Trophoblast cell (in vitro differentiated cells and primary cell): Measurements from ENCODE around the gene EFHC1.

ENCODE experiments used
- DNase-seq, 2 donors: peaks; one replicate each; pipeline ENCODE4 v3.0.0-alpha.2; 2016
- H2AFZ ChIP-seq: 2 replicates; pipeline ENCODE4 v1.6.1; 2013; ENCODE audit warnings: low read length, moderate library complexity, mild to moderate bottlenecking; ENCODE audit not compliant: insufficient read depth, poor library complexity
- H2AK5ac ChIP-seq: 2 replicates; pipeline ENCODE4 v1.6.1; 2013; ENCODE audit warnings: mild to moderate bottlenecking, low read length
- H2BK120ac ChIP-seq: 2 replicates; pipeline ENCODE4 v1.6.1; 2013; ENCODE audit warnings: low read length, mild to moderate bottlenecking, moderate library complexity; ENCODE audit not compliant: insufficient read depth, poor library complexity
- H2BK12ac ChIP-seq: 2 replicates; pipeline ENCODE4 v1.6.1; 2013; ENCODE audit warnings: mild to moderate bottlenecking, low read length, moderate library complexity
- H2BK5ac ChIP-seq: 2 replicates; pipeline ENCODE4 v1.6.1; 2013; ENCODE audit warnings: low read length, low read depth, moderate library complexity, mild to moderate bottlenecking; ENCODE audit not compliant: poor library complexity
- H3K14ac ChIP-seq: 2 replicates; pipeline ENCODE4 v1.6.1; 2013; ENCODE audit warnings: mild to moderate bottlenecking, low read length
- H3K18ac ChIP-seq: 2 replicates; pipeline ENCODE4 v1.6.1; 2013; ENCODE audit warnings: mild to moderate bottlenecking, low read length
- H3K23ac ChIP-seq: 2 replicates; pipeline ENCODE4 v1.6.1; 2013; ENCODE audit warnings: low read length
- H3K27ac ChIP-seq: 2 replicates; pipeline ENCODE4 v1.5.1; 2013; ENCODE audit warnings: low read depth, mild to moderate bottlenecking, inconsistent platforms, low read length, moderate library complexity
- H3K27me3 ChIP-seq: 2 replicates; pipeline ENCODE4 v1.6.1; 2013; ENCODE audit warnings: inconsistent platforms, mild to moderate bottlenecking, low read length, moderate library complexity; ENCODE audit not compliant: insufficient read depth
- H3K36me3 ChIP-seq, 2 experiments: 1 replicate in 1 of 2; 2 replicates in 1 of 2; pipeline ENCODE4 v1.6.1; 2013; ENCODE audit warnings: low read length in 2 of 2, mild to moderate bottlenecking in 2 of 2, moderate library complexity in 1 of 2; ENCODE audit not compliant: insufficient read depth in 2 of 2, control insufficient read depth in 1 of 2
- H3K4ac ChIP-seq: 2 replicates; pipeline ENCODE4 v1.6.1; 2013; ENCODE audit warnings: low read depth, mild to moderate bottlenecking, low read length, moderate library complexity
- H3K4me1 ChIP-seq, 2 experiments: 1 replicate in 1 of 2; 2 replicates in 1 of 2; pipeline ENCODE4 v1.6.1; 2013; ENCODE audit warnings: low read length in 2 of 2, mild to moderate bottlenecking in 2 of 2, moderate library complexity in 1 of 2; ENCODE audit not compliant: insufficient read depth in 2 of 2, control insufficient read depth in 1 of 2
- H3K4me2 ChIP-seq: 2 replicates; pipeline ENCODE4 v1.6.1; 2013; ENCODE audit warnings: inconsistent platforms, mild to moderate bottlenecking, low read length, moderate library complexity
- H3K4me3 ChIP-seq: 2 replicates; pipeline ENCODE4 v1.5.1; 2013; ENCODE audit warnings: mild to moderate bottlenecking, low read depth, low read length, inconsistent platforms
- H3K79me1 ChIP-seq: one replicate; pipeline ENCODE4 v1.6.1; 2013; ENCODE audit warnings: low read length
- H3K79me2 ChIP-seq: 2 replicates; pipeline ENCODE4 v1.6.1; 2013; ENCODE audit warnings: low read length, mild to moderate bottlenecking; ENCODE audit not compliant: control insufficient read depth, insufficient read depth, poor library complexity
- H3K9ac ChIP-seq: 2 replicates; pipeline ENCODE4 v1.6.1; 2013; ENCODE audit warnings: mild to moderate bottlenecking, low read length
- H3K9me3 ChIP-seq: 2 replicates; pipeline ENCODE4 v1.6.1; 2013; ENCODE audit warnings: low read depth, mild to moderate bottlenecking, control low read depth, inconsistent platforms, low read length; ENCODE audit not compliant: insufficient read depth
- H4K12ac ChIP-seq: 2 replicates; pipeline ENCODE4 v1.6.1; 2013; ENCODE audit warnings: low read depth, mild to moderate bottlenecking, low read length, moderate library complexity
- H4K8ac ChIP-seq: 2 replicates; pipeline ENCODE4 v1.6.1; 2013; ENCODE audit warnings: low read depth, mild to moderate bottlenecking, low read length, moderate library complexity
- H4K91ac ChIP-seq: one replicate; pipeline ENCODE4 v1.6.1; 2013; ENCODE audit warnings: low read depth, mild to moderate bottlenecking, low read length, moderate library complexity
- WGBS: extraction: QIAGEN DNeasy Blood & Tissue Kit; methylation state at CpG from one replicate; pipeline ENCODE4 v1.1.7; 2013; ENCODE audit warnings: missing lambda C conversion rate; ENCODE audit not compliant: insufficient read length, insufficient coverage; ENCODE audit errors: extremely low coverage; 5-methylcytosine and 5-hydroxymethylcytosine counted together

The EFHC1 gene

GRCh38 chr6:52517502-52518278 is 97.5 kb downstream of the EFHC1 start:
- peaks cover 11% of the 10 kb centered on the region for H3K79me1 ChIP-seq
- no peak overlapping the region for H3K23ac ChIP-seq
- H3K4me2 ChIP-seq, result peak overlapping the region; percentile 49
- H2AK5ac ChIP-seq, result peak overlapping the region; percentile 40
- H2AFZ ChIP-seq, result peak overlapping the region; percentile 7
- H2BK120ac ChIP-seq, result peak overlapping the region; percentile 49
- peak overlapping the region; percentile 54 for H3K18ac ChIP-seq
- no peak overlapping the region for H3K4me3 ChIP-seq
- H3K4ac ChIP-seq, result no peak overlapping the region
- no peak overlapping the region for H3K9ac ChIP-seq
- peaks cover 3% of the 10 kb centered on the region for H3K79me2 ChIP-seq
- peaks cover 0 to 2% of the 10 kb centered on the region in 2 experiments for H3K36me3 ChIP-seq
- H2BK12ac ChIP-seq, result peak overlapping the region; percentile 47
- no peaks in the 10 kb centered on the region for H3K9me3 ChIP-seq
- peak overlapping the region; percentile 82 for H3K27ac ChIP-seq
- no CpG with 5 or more reads among the region's 14 CpGs for WGBS
- peak overlapping the region; percentile 67 for H4K8ac ChIP-seq
- H4K12ac ChIP-seq, result no peak overlapping the region
- no peaks in the 10 kb centered on the region for H3K27me3 ChIP-seq
- H3K4me1 ChIP-seq, result peaks cover 18 to 22% of the 10 kb centered on the region in 2 experiments
- DNase-seq, result peak; percentile 71 to 78
- peak overlapping the region; percentile 42 for H2BK5ac ChIP-seq
- peak overlapping the region; percentile 64 for H3K14ac ChIP-seq
- H4K91ac ChIP-seq, result peak overlapping the region; percentile 75

GRCh38 chr6:52518279-52518945 is 98.3 kb downstream of the EFHC1 start:
- H3K79me2 ChIP-seq, result peaks cover 3% of the 10 kb centered on the region
- DNase-seq, result no peak
- H3K23ac ChIP-seq, result no peak overlapping the region
- peak overlapping the region; percentile 47 for H2BK12ac ChIP-seq
- peak overlapping the region; percentile 54 for H3K18ac ChIP-seq
- peaks cover 18 to 22% of the 10 kb centered on the region in 2 experiments for H3K4me1 ChIP-seq
- H3K4me2 ChIP-seq, result no peak overlapping the region
- no peak overlapping the region for H3K4me3 ChIP-seq
- peak overlapping the region; percentile 40 for H2AK5ac ChIP-seq
- peak overlapping the region; percentile 67 for H4K8ac ChIP-seq
- peak overlapping the region; percentile 75 for H4K91ac ChIP-seq
- peak overlapping the region; percentile 49 for H2BK120ac ChIP-seq
- H3K9me3 ChIP-seq, result no peaks in the 10 kb centered on the region
- peaks cover 9% of the 10 kb centered on the region for H3K79me1 ChIP-seq
- no peaks in the 10 kb centered on the region for H3K27me3 ChIP-seq
- H4K12ac ChIP-seq, result no peak overlapping the region
- H3K36me3 ChIP-seq, result peaks cover 0 to 2% of the 10 kb centered on the region in 2 experiments
- no CpG with 5 or more reads among the region's 13 CpGs for WGBS
- no peak overlapping the region for H3K4ac ChIP-seq
- peak overlapping the region; percentile 64 for H3K14ac ChIP-seq
- H2BK5ac ChIP-seq, result peak overlapping the region; percentile 42
- peak overlapping the region; percentile 7 for H2AFZ ChIP-seq
- H3K27ac ChIP-seq, result peak overlapping the region; percentile 82
- H3K9ac ChIP-seq, result no peak overlapping the region

- H2BK12ac ChIP-seq, result no peak overlapping the region
- peaks cover 3% of the 10 kb centered on the region for H3K79me2 ChIP-seq
- H3K4ac ChIP-seq, result no peak overlapping the region
- DNase-seq, result no peak
- H3K14ac ChIP-seq, result no peak overlapping the region
- WGBS, result no CpG with 5 or more reads among the region's 4 CpGs
- no peak overlapping the region for H2BK120ac ChIP-seq
- no peak overlapping the region for H2BK5ac ChIP-seq
- no peaks in the 10 kb centered on the region for H3K9me3 ChIP-seq
- no peak overlapping the region for H4K8ac ChIP-seq
- no peak overlapping the region for H4K12ac ChIP-seq
- no peak overlapping the region for H4K91ac ChIP-seq
- no peak overlapping the region for H2AK5ac ChIP-seq
- H3K27ac ChIP-seq, result no peak overlapping the region
- H3K79me1 ChIP-seq, result peaks cover 6% of the 10 kb centered on the region
- no peak overlapping the region for H3K4me2 ChIP-seq
- no peak overlapping the region for H3K23ac ChIP-seq
- H3K27me3 ChIP-seq, result no peaks in the 10 kb centered on the region
- no peak overlapping the region for H3K18ac ChIP-seq
- no peak overlapping the region for H3K9ac ChIP-seq
- H2AFZ ChIP-seq, result no peak overlapping the region
- H3K4me1 ChIP-seq, result peaks cover 14 to 18% of the 10 kb centered on the region in 2 experiments
- H3K4me3 ChIP-seq, result no peak overlapping the region
- H3K36me3 ChIP-seq, result peaks cover 0 to 2% of the 10 kb centered on the region in 2 experiments
Measured at GRCh38 chr6:52519618-52520017, 99.5 kb downstream of the EFHC1 start.

- Histone ChIP-seq H4K8ac (no peak overlapping the region), H2BK120ac (no peak overlapping the region), H3K79me1 (peaks cover 6% of the 10 kb centered on the region), H3K9me3 (no peaks in the 10 kb centered on the region), H2AFZ (no peak overlapping the region), H3K27me3 (no peaks in the 10 kb centered on the region), H3K36me3 (peaks cover 0 to 2% of the 10 kb centered on the region in 2 experiments), H3K23ac (no peak overlapping the region), H2AK5ac (no peak overlapping the region), H3K4me1 (peaks cover 13 to 14% of the 10 kb centered on the region in 2 experiments), H3K18ac (no peak overlapping the region), H3K4me3 (no peak overlapping the region), H3K4me2 (no peak overlapping the region), H2BK5ac (no peak overlapping the region), H4K12ac (no peak overlapping the region), H3K79me2 (peaks cover 3% of the 10 kb centered on the region), H3K27ac (no peak overlapping the region), H3K4ac (no peak overlapping the region), H3K14ac (no peak overlapping the region), H2BK12ac (no peak overlapping the region), H4K91ac (no peak overlapping the region), H3K9ac (no peak overlapping the region)
- no CpG with 5 or more reads among the region's 7 CpGs for WGBS
- DNase-seq, result no peak
Measured at GRCh38 chr6:52522151-52522626, 102.0 kb downstream of the EFHC1 start.
